ENCODE results near the gene E2F8.

DNA sequence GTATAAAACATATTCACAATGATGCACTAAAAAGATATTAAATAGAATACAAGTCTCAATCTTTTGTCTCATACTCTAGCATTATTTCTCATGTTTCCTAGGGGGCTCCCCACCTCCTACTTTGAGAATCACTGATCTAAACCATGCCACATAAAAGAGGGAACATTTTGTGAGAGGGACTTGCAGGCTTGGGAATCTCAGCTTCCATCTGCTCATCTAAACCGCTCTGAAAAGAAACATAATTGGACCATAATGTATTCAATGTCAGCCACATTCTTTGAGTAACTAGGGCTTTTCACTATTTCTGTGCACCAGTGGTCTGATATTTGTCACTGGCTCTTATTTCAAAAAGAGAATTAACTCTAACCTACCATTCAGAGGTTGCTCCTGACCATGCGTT, 32.6 kb downstream of the E2F8 start:
- TF ChIP-seq TAF1 (IDR thresholded peaks at IDR 0.05; ENCODE audit: borderline replicate concordance, insufficient read depth, low read length) (no peak), POLR2AphosphoS5 (IDR thresholded peaks at IDR 0.05; ENCODE audit: low read depth, low read length) (no peak), SIN3A (IDR thresholded peaks at IDR 0.05; ENCODE audit: borderline replicate concordance, insufficient read depth, low read length) (no peak)

Measured in PFSK-1 (cell line).